PC-9 (cell line): ENCODE results near the gene GPR153. TPM values are rescaled to one million over a fixed set of nuclear protein-coding genes. Genes with fewer than 3 reads are reported as not detected.
"Not testable (repeated sequence)": the region's sequence is repeated elsewhere in the genome, so short reads cannot be mapped to it uniquely, and the experiment has no call there.

Experiments
- BruUV-seq: library from RNA; stranded (reverse); fragments of 400-500 nt; replicated peaks from 2 replicates; lab custom pipeline; 2021; lab: Mats Ljungman, UMichigan
- CTCF ChIA-PET: fragments of 300-600 bp; sonication (Branson Sonifier 250); formaldehyde crosslinking; loops from one replicate; lab custom pipeline; 2022; ENCODE audit warnings: antibody characterized with exemption; lab: Charles Lee
- POLR2A ChIA-PET: fragments of 300-600 bp; sonication (Branson Sonifier 250); formaldehyde crosslinking; loops from one replicate; lab custom pipeline; 2022; ENCODE audit warnings: antibody characterized with exemption; ENCODE audit not compliant: unreplicated experiment; lab: Charles Lee
- DNase-seq, 2 experiments: peaks; one replicate each; pipeline versions ENCODE4 v3.0.0 to v3.0.0-alpha.2; 2015 to 2022; ENCODE audit warnings: mixed read lengths in 1 of 2
- H2AFZ ChIP-seq: fragments of 200-600 bp; sonication (generic); 2 replicates; pipeline ENCODE4 v1.8.1; 2017; ENCODE audit warnings: antibody characterized with exemption
- H3F3A ChIP-seq: fragments of 200-600 bp; sonication (generic); 2 replicates; pipeline ENCODE4 v1.8.1; 2017; ENCODE audit warnings: antibody characterized with exemption, mild to moderate bottlenecking, low read depth; ENCODE audit not compliant: insufficient read depth
- H3K27ac ChIP-seq: fragments of 200-600 bp; sonication (generic); 2 replicates; pipeline ENCODE4 v1.6.1; 2016; ENCODE audit warnings: mixed run types
- H3K27me3 ChIP-seq: fragments of 200-600 bp; sonication (generic); 2 replicates; pipeline ENCODE4 v1.6.1; 2016; ENCODE audit warnings: low read depth, mixed run types; ENCODE audit not compliant: insufficient read depth
- H3K36me3 ChIP-seq: fragments of 200-600 bp; sonication (generic); 2 replicates; pipeline ENCODE4 v1.6.1; 2016; ENCODE audit warnings: low read depth, mixed run types
- H3K4me1 ChIP-seq: fragments of 200-600 bp; sonication (generic); replicated peaks from 2 replicates; pipeline ENCODE4 v1.6.1; 2016; ENCODE audit warnings: mixed run types; ENCODE audit not compliant: insufficient read depth
- H3K4me2 ChIP-seq: fragments of 200-600 bp; sonication (generic); 2 replicates; pipeline ENCODE4 v1.6.1; 2017; ENCODE audit warnings: mixed run types
- H3K4me3 ChIP-seq: fragments of 200-600 bp; sonication (generic); 2 replicates; pipeline ENCODE4 v1.6.1; 2016; ENCODE audit warnings: mixed run types
- H3K79me2 ChIP-seq: fragments of 200-600 bp; sonication (generic); 2 replicates; pipeline ENCODE4 v1.6.1; 2017; ENCODE audit warnings: low read depth, mixed run types
- H3K9me2 ChIP-seq: fragments of 200-600 bp; sonication (generic); 2 replicates; pipeline ENCODE4 v1.8.1; 2017; ENCODE audit warnings: mild to moderate bottlenecking; ENCODE audit not compliant: insufficient read depth
- H3K9me3 ChIP-seq: fragments of 200-600 bp; sonication (generic); 2 replicates; pipeline ENCODE4 v1.8.1; 2016; ENCODE audit warnings: low read depth; ENCODE audit not compliant: insufficient read depth
- H4K20me1 ChIP-seq: fragments of 200-600 bp; sonication (generic); 2 replicates; pipeline ENCODE4 v1.8.1; 2017; ENCODE audit not compliant: insufficient read depth
- EZH2 ChIP-seq: fragments of 200-600 bp; sonication (generic); IDR thresholded peaks from 2 replicates; pipeline ENCODE4 v1.8.0; 2017; ENCODE audit warnings: antibody characterized with exemption, low read depth
- intact Hi-C: fragments of 100-400 bp; cut with micrococcal nuclease; formaldehyde crosslinking; loops from one replicate; pipeline ENCODE4 v1.10.0; 2022; ENCODE audit not compliant: unreplicated experiment
- total RNA-seq: library from RNA; stranded (reverse); gene quantifications from 2 replicates; pipeline ENCODE4 v1.2.3, GENCODE V29; 2021
- TF ChIP-seq, protein P1 (sequence below): fragments of 200-600 bp; sonication (generic); conservative IDR thresholded peaks from 2 replicates; pipeline ENCODE4 v1.6.1; 2017; ENCODE audit warnings: mixed run types, antibody characterized with exemption, mild to moderate bottlenecking, moderate library complexity

Gene GPR153
- total RNA-seq, 1 experiment from 2014 or later, result 8.0 TPM

DNA sequence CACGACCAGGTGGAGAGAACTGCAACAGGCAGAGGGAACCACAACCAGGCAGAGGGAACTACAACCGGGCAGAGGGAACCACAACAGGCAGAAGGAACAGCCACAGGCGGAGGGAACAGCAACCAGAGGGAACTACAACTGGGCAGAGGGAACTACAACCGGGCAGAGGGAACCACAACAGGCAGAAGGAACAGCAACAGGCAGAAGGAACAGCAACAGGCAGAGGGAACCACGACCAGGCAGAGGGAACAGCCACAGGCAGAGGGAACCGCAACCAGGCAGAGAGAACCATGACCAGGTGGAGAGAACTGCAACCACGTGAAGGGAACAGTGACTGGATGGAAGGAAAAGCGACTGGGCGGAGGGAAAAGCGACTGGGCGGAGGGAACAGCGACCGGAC is 47.6 kb upstream of the GPR153 start:
- intact Hi-C loops, result no loop called here
- Histone ChIP-seq H3K4me2 (no peak overlapping the region), H3K4me3 (no peak overlapping the region), H3K27me3 (no peaks in the 10 kb centered on the region), H3K79me2 (no peaks in the 10 kb centered on the region), H3K36me3 (no peaks in the 10 kb centered on the region), H3K4me1 (no peaks in the 10 kb centered on the region), H2AFZ (no peak overlapping the region), H3K9me2 (no peaks in the 10 kb centered on the region), H3F3A (no peaks in the 10 kb centered on the region), H3K27ac (no peak overlapping the region), H4K20me1 (no peaks in the 10 kb centered on the region), H3K9me3 (no peaks in the 10 kb centered on the region)
- ChIA-PET POLR2A (no interaction called here), CTCF (no interaction called here)
- no peak for TF ChIP-seq EZH2
- TF ChIP-seq, protein P1, sequence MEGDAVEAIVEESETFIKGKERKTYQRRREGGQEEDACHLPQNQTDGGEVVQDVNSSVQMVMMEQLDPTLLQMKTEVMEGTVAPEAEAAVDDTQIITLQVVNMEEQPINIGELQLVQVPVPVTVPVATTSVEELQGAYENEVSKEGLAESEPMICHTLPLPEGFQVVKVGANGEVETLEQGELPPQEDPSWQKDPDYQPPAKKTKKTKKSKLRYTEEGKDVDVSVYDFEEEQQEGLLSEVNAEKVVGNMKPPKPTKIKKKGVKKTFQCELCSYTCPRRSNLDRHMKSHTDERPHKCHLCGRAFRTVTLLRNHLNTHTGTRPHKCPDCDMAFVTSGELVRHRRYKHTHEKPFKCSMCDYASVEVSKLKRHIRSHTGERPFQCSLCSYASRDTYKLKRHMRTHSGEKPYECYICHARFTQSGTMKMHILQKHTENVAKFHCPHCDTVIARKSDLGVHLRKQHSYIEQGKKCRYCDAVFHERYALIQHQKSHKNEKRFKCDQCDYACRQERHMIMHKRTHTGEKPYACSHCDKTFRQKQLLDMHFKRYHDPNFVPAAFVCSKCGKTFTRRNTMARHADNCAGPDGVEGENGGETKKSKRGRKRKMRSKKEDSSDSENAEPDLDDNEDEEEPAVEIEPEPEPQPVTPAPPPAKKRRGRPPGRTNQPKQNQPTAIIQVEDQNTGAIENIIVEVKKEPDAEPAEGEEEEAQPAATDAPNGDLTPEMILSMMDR, result no peak
- no peak for DNase-seq
- no TSS peak for BruUV-seq

DNA sequence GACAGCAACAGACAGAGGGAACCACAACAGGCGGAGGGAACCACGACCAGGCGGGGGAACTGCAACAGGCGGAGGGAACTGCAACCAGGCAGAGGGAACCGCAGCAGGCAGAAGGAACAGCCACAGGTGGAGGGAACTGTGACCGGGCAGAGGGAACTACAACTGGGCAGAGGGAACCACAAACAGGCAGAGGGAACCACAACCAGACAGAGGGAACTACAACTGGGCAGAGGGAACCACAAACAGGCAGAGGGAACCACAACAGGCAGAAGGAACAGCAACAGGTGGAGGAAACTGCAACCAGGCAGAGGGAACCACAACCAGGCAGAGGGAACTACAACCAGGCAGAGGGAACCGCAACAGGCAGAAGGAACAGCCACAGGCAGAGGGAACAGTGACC is 46.8 kb upstream of the GPR153 start:
- H3K9me2 ChIP-seq, intact Hi-C loops, H3K27ac ChIP-seq, H3K4me2 ChIP-seq, H2AFZ ChIP-seq, DNase-seq, CTCF ChIA-PET, BruUV-seq, H3K4me3 ChIP-seq, H3K4me1 ChIP-seq, H3K79me2 ChIP-seq, H3F3A ChIP-seq, H4K20me1 ChIP-seq, H3K27me3 ChIP-seq, H3K9me3 ChIP-seq, H3K36me3 ChIP-seq, POLR2A ChIA-PET: not testable (repeated sequence)

DNA sequence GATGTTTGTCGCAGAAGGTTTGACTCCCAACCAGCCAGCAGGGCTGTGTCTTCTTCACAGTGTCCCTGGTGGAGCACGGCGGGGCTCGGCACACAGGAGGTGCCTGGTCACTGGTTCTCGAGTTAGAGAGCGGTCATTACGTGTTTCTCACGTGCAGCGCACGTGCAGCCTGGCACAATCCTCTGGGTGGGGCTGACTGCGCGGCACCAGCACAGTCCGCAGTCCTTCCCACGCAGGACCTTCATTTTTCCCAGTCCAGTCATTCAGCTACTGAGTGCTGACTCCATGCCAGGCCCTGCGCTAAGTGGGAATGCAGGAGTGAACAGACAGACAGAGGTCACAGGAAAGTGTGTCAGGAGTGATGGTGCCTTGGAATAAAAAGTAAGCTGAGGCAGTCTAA is 46.2 kb upstream of the GPR153 start:
- ChIA-PET POLR2A (no interaction called here), CTCF (no interaction called here)
- Histone ChIP-seq H3K9me2 (no peaks in the 10 kb centered on the region), H3K4me1 (peaks cover 4% of the 10 kb centered on the region), H3K4me2 (no peak overlapping the region), H3K9me3 (no peaks in the 10 kb centered on the region), H3K79me2 (no peaks in the 10 kb centered on the region), H3K36me3 (no peaks in the 10 kb centered on the region), H3K4me3 (no peak overlapping the region), H2AFZ (no peak overlapping the region), H3F3A (peaks cover 3% of the 10 kb centered on the region; the same call in 1 of the 2 replicates), H4K20me1 (no peaks in the 10 kb centered on the region), H3K27me3 (no peaks in the 10 kb centered on the region), H3K27ac (no peak overlapping the region)
- TF ChIP-seq, protein P1, result no peak
- no peak for TF ChIP-seq EZH2
- intact Hi-C loops, result no loop called here
- no TSS peak for BruUV-seq
- no peak for DNase-seq

DNA sequence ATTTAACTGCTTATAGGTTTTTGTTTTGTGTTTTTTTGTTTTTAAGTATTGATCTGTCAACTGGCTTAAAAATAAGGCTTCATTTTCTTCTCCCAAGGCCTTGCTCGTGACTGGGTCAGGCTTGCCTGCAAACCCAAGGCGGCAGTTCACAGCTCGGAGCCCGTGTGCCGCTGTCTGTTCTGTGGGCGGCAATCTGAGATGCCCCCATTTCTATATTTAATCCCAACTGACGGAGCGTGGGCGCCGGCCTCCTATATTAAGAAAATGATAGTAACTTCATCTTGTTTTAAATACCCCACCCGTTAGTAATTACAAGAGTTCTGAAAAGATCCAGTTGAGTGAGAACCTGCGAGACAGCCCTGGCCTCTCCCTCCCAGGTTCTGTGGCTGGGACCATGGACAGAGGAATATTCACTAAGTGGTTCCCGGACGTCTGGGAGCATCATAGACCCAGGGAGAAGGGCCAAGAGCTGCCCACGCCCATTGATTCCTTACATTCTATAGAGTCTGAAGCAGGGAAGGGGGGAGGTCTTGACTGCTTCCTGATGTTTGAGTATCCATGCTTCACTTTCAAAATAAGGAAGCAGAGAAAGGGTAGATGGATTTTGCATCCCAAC is 42.6 kb upstream of the GPR153 start:
- no peaks in the 10 kb centered on the region for H3K9me2 ChIP-seq
- H3K36me3 ChIP-seq, result no peaks in the 10 kb centered on the region
- intact Hi-C loops, result loop anchor here (5.0 kb wide), 1 partner anchor 41 kb away; the partner anchor contains the start of gene GPR153
- no peak overlapping the region for H3K27ac ChIP-seq
- H3F3A ChIP-seq, result peaks cover 6% of the 10 kb centered on the region; the same call in 1 of the 2 replicates
- peaks cover 20% of the 10 kb centered on the region for H3K4me1 ChIP-seq
- no peak overlapping the region for H3K4me2 ChIP-seq
- TF ChIP-seq EZH2, result no peak
- TF ChIP-seq, protein P1, result no peak
- H4K20me1 ChIP-seq, result no peaks in the 10 kb centered on the region
- POLR2A ChIA-PET, result no interaction called here
- no TSS peak for BruUV-seq
- CTCF ChIA-PET, result no interaction called here
- no peak for DNase-seq
- no peak overlapping the region for H2AFZ ChIP-seq
- H3K27me3 ChIP-seq, result no peaks in the 10 kb centered on the region
- H3K79me2 ChIP-seq, result no peaks in the 10 kb centered on the region
- no peaks in the 10 kb centered on the region for H3K9me3 ChIP-seq
- H3K4me3 ChIP-seq, result no peak overlapping the region
